Hippocampal formation (tissue), 2 donors: ENCODE results near the gene APBA2.

Experiments used
- DNase-seq, 2 donors: peaks; one replicate each; lab custom pipeline; 2025; lab: John Stamatoyannopoulos, UW

The APBA2 gene

GRCh38 chr15:28915041-28915810 lies 29.5 kb downstream of the APBA2 start:
- no peak for DNase-seq

- no peak for DNase-seq
Measured at GRCh38 chr15:28915935-28916334, 30.2 kb downstream of the APBA2 start.

GRCh38 chr15:28917791-28918140 lies 32.0 kb downstream of the APBA2 start:
- DNase-seq: no peak

GRCh38 chr15:28918141-28918983 lies 32.6 kb downstream of the APBA2 start:
- no peak for DNase-seq

GRCh38 chr15:28919201-28919635 lies 33.4 kb downstream of the APBA2 start:
- DNase-seq: no peak

GRCh38 chr15:28919679-28920655 lies 34.2 kb downstream of the APBA2 start:
- no peak for DNase-seq

- DNase-seq: no peak
Measured at GRCh38 chr15:28920781-28921331, 35.1 kb downstream of the APBA2 start.

- no peak for DNase-seq
Measured at GRCh38 chr15:28921336-28921735, 35.6 kb downstream of the APBA2 start.

GRCh38 chr15:28921919-28922706 lies 36.3 kb downstream of the APBA2 start:
- no peak for DNase-seq

GRCh38 chr15:28922707-28923012 lies 36.9 kb downstream of the APBA2 start:
- DNase-seq: no peak

GRCh38 chr15:28923726-28924280 lies 38.0 kb downstream of the APBA2 start:
- DNase-seq: no peak

- no peak for DNase-seq
Measured at GRCh38 chr15:28927043-28927442, 41.3 kb downstream of the APBA2 start.

GRCh38 chr15:28929200-28929599 lies 43.4 kb downstream of the APBA2 start:
- no peak for DNase-seq

GRCh38 chr15:28930011-28930410 lies 44.2 kb downstream of the APBA2 start:
- DNase-seq: no peak

GRCh38 chr15:28930476-28931291 lies 44.9 kb downstream of the APBA2 start:
- DNase-seq: no peak

GRCh38 chr15:28931828-28932227 lies 46.1 kb downstream of the APBA2 start:
- DNase-seq: no peak

GRCh38 chr15:28932361-28932760 lies 46.6 kb downstream of the APBA2 start:
- no peak for DNase-seq

GRCh38 chr15:28933710-28934445 lies 48.1 kb downstream of the APBA2 start:
- peak in 1 of 2 donors; percentile 34 for DNase-seq

GRCh38 chr15:28934645-28935044 lies 48.9 kb downstream of the APBA2 start:
- no peak for DNase-seq
